ENCODE measurements around the gene MLPH.

MLPH gene

DNA sequence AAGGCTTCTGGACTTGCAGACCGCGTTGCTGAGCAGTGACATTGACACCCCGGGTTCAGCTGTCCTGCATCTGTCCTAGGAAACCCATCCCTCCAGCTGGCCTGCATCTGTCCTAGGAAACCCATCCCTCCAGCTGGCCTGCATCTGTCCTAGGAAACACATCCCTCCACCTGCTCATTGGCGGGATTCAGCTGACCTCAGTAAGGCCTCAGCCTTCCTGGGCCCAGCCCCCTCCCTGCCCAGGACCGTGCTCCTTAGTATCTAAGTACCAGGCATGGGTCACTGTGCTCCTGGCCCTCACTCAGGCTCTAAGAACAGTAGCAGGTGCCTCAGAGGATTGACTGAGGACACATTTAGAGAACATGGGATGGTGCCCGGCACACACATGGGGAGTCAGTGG lies 1.2 kb downstream of the MLPH start:
- peaks cover 23% of the 10 kb centered on the region for H3K27me3 ChIP-seq (ENCODE audit: insufficient read depth, poor library complexity, severe bottlenecking)
- no peak overlapping the region for H3K27ac ChIP-seq (replicated peaks)
- DNase-seq (ENCODE audit: low read depth in 1 of 2, low spot score in 1 of 2) = no peak
- TF ChIP-seq POLR2AphosphoS5 (IDR thresholded peaks at IDR 0.05; ENCODE audit: low read depth) (no peak), SPI1 (IDR thresholded peaks at IDR 0.05; ENCODE audit: borderline replicate concordance, low read depth) (no peak), GABPA (IDR thresholded peaks at IDR 0.05; ENCODE audit: low read depth) (no peak)
- TF ChIP-seq, protein P1, sequence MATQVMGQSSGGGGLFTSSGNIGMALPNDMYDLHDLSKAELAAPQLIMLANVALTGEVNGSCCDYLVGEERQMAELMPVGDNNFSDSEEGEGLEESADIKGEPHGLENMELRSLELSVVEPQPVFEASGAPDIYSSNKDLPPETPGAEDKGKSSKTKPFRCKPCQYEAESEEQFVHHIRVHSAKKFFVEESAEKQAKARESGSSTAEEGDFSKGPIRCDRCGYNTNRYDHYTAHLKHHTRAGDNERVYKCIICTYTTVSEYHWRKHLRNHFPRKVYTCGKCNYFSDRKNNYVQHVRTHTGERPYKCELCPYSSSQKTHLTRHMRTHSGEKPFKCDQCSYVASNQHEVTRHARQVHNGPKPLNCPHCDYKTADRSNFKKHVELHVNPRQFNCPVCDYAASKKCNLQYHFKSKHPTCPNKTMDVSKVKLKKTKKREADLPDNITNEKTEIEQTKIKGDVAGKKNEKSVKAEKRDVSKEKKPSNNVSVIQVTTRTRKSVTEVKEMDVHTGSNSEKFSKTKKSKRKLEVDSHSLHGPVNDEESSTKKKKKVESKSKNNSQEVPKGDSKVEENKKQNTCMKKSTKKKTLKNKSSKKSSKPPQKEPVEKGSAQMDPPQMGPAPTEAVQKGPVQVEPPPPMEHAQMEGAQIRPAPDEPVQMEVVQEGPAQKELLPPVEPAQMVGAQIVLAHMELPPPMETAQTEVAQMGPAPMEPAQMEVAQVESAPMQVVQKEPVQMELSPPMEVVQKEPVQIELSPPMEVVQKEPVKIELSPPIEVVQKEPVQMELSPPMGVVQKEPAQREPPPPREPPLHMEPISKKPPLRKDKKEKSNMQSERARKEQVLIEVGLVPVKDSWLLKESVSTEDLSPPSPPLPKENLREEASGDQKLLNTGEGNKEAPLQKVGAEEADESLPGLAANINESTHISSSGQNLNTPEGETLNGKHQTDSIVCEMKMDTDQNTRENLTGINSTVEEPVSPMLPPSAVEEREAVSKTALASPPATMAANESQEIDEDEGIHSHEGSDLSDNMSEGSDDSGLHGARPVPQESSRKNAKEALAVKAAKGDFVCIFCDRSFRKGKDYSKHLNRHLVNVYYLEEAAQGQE (IDR thresholded peaks at IDR 0.05; ENCODE audit: insufficient replicate concordance, low read depth) = no peak
- TF ChIP-seq, protein P2, sequence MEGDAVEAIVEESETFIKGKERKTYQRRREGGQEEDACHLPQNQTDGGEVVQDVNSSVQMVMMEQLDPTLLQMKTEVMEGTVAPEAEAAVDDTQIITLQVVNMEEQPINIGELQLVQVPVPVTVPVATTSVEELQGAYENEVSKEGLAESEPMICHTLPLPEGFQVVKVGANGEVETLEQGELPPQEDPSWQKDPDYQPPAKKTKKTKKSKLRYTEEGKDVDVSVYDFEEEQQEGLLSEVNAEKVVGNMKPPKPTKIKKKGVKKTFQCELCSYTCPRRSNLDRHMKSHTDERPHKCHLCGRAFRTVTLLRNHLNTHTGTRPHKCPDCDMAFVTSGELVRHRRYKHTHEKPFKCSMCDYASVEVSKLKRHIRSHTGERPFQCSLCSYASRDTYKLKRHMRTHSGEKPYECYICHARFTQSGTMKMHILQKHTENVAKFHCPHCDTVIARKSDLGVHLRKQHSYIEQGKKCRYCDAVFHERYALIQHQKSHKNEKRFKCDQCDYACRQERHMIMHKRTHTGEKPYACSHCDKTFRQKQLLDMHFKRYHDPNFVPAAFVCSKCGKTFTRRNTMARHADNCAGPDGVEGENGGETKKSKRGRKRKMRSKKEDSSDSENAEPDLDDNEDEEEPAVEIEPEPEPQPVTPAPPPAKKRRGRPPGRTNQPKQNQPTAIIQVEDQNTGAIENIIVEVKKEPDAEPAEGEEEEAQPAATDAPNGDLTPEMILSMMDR (IDR thresholded peaks at IDR 0.05; ENCODE audit: insufficient read depth, low read length) = no peak
- H3K4me3 ChIP-seq (replicated peaks; ENCODE audit: insufficient read depth, low read length) = no peak overlapping the region

DNA sequence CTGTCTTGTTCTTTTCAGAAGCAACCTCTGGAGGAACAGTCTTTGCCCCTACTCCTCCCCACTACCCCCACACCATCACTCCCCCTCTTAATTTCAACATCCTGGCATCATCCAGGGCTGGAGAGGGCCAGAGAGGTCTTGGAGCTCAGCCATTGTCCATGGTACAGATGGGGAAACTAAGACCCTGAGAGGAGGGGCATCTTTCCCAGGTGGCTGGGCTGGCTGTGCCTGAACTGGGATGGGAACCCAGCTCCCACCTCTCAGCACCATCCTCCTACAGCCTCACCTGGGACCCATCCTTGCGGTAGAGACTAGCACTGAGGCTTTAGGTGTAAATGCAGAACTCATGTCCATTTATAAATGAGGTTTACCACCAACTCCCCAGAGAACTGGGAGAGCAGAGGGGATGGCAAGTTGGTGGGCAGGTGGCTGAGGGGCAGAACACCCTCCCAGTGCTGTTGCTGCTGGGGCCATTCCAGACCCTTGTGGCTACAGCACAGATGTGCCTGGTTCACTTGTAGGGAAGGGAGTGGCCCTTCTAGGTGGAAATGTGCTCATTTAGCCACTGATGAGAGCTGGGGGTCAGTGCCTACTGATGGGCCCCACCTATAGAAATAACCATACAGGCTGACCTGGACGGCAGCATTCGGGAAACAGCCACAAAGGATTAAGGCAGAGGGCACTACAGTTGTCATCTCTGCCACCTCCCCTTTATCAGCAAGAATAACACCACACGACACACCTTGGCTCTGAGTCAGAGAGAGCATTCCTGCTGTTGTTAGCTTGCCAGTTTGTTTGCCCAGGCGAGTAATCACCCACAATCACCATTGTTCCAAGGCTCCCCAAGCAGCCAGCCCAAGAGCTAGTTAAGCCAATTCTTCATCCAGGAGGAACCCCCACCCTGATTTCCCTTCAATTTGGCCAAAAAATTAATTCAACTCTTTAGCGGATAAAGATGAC lies 2.1 kb downstream of the MLPH start:
- TF ChIP-seq GABPA (IDR thresholded peaks at IDR 0.05; ENCODE audit: low read depth) (no peak), POLR2AphosphoS5 (IDR thresholded peaks at IDR 0.05; ENCODE audit: low read depth) (no peak), SPI1 (IDR thresholded peaks at IDR 0.05; ENCODE audit: borderline replicate concordance, low read depth) (no peak)
- TF ChIP-seq, protein P2 (IDR thresholded peaks at IDR 0.05; ENCODE audit: insufficient read depth, low read length) = no peak
- TF ChIP-seq, protein P1 (IDR thresholded peaks at IDR 0.05; ENCODE audit: insufficient replicate concordance, low read depth) = no peak
- Histone ChIP-seq H3K27me3 (ENCODE audit: insufficient read depth, poor library complexity, severe bottlenecking) (peaks cover 23% of the 10 kb centered on the region), H3K27ac (replicated peaks) (no peak overlapping the region), H3K4me3 (replicated peaks; ENCODE audit: insufficient read depth, low read length) (no peak overlapping the region)
- DNase-seq (ENCODE audit: low read depth in 1 of 2, low spot score in 1 of 2) = no peak

DNA sequence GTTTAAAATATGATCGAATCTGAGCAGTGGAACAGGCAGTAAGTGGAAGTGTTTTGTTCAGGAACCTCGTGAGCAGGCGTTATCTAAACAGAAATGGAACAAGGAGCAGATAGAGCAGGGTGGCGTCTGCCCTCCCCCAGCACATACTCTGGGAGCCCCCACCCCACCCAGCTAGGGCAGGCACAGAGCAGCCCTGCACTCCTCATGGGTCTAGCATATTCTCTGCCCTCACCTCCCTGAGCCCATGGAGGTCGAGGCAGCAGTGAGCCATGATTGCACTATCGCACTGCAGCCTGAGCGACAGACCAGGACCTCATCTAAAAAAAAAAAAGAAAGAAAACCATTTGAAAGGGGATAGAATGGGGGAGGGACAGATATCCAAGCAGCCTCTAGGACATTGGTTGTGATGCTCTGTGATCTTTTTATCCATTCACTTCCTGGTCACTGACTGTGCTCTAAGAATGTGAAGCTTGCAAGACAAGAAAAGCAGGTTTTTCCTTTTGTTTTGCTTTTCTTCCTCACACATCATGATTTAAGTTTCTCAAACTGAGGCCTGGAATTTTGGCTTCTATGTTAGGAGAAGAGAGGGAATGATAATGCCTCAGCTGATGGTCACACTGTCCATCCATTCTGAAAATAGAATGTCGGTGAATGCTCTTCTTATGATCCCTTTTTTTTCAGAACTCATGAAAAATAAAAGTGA lies 3.1 kb downstream of the MLPH start:
- no peak overlapping the region for H3K27ac ChIP-seq (replicated peaks)
- H3K4me3 ChIP-seq (replicated peaks; ENCODE audit: insufficient read depth, low read length) = no peak overlapping the region
- peaks cover 23% of the 10 kb centered on the region for H3K27me3 ChIP-seq (ENCODE audit: insufficient read depth, poor library complexity, severe bottlenecking)
- no peak for DNase-seq (ENCODE audit: low read depth in 1 of 2, low spot score in 1 of 2)
- TF ChIP-seq SPI1 (IDR thresholded peaks at IDR 0.05; ENCODE audit: borderline replicate concordance, low read depth) = no peak

DNA sequence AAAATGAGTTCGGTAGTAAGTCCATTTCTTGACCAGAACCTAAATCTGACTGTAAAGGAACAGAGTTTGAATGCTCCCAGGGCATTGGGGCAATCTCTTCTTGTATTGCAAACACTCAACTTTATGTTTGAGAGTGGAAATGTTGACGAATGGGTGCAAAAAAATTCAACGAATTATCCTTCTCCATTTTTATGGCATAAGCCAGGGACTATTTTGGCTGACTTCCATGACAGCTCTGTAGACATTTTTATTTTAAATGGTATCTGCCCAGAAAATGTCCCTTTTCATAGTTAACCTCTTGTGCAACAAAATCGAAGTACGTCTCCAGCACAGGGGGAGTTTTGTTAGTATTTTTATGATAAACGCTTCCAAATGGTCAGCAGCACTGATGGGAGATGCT lies 3.7 kb downstream of the MLPH start:
- Histone ChIP-seq H3K27me3 (ENCODE audit: insufficient read depth, poor library complexity, severe bottlenecking) (peaks cover 22% of the 10 kb centered on the region), H3K27ac (replicated peaks) (no peak overlapping the region), H3K4me3 (replicated peaks; ENCODE audit: insufficient read depth, low read length) (no peak overlapping the region)
- no peak for DNase-seq (ENCODE audit: low read depth in 1 of 2, low spot score in 1 of 2)
- TF ChIP-seq SPI1 (IDR thresholded peaks at IDR 0.05; ENCODE audit: borderline replicate concordance, low read depth) (no peak), POLR2AphosphoS5 (IDR thresholded peaks at IDR 0.05; ENCODE audit: low read depth) (no peak), GABPA (IDR thresholded peaks at IDR 0.05; ENCODE audit: low read depth) (no peak)
- TF ChIP-seq, protein P2 (IDR thresholded peaks at IDR 0.05; ENCODE audit: insufficient read depth, low read length) = no peak
- TF ChIP-seq, protein P1 (IDR thresholded peaks at IDR 0.05; ENCODE audit: insufficient replicate concordance, low read depth) = no peak

All from HL-60 (cell line).